T-helper 2 cell treated with Interferon-gamma antibody and Interleukin-4, amounts not matched to agents 5 μg/mL and 100 μg/mL, for 36 hours (primary cell): ENCODE data around the gene GRK2.

Source experiments
- DNase-seq: peaks from one replicate; pipeline ENCODE4 v3.0.0; 2021; ENCODE audit warnings: low spot score
- H3K27ac Mint-ChIP-seq: one replicate; pipeline ENCODE4 v1.8.0; 2021; ENCODE audit warnings: mild to moderate bottlenecking, mixed read lengths
- H3K27me3 Mint-ChIP-seq: one replicate; pipeline ENCODE4 v1.8.0; 2021; ENCODE audit warnings: low read depth, mixed read lengths
- H3K36me3 Mint-ChIP-seq: one replicate; pipeline ENCODE4 v1.8.0; 2021; ENCODE audit warnings: low read depth, mixed read lengths
- H3K4me1 Mint-ChIP-seq: one replicate; pipeline ENCODE4 v1.8.0; 2021; ENCODE audit warnings: low read depth, mixed read lengths
- H3K4me3 Mint-ChIP-seq: one replicate; pipeline ENCODE4 v1.8.0; 2022; ENCODE audit warnings: mild to moderate bottlenecking, moderate library complexity, mixed read lengths
- H3K9me3 Mint-ChIP-seq: one replicate; pipeline ENCODE4 v1.8.0; 2021; ENCODE audit warnings: mixed read lengths

GRK2 gene

GRCh38 chr11:67288198-67288451 lies 21.9 kb downstream of the GRK2 start:
- Mint-ChIP-seq H3K4me3 (peak overlapping the region; percentile 80), H3K36me3 (peaks cover 63% of the 10 kb centered on the region)

GRCh38 chr11:67288452-67289225 lies 22.4 kb downstream of the GRK2 start:
- peak; percentile 92 for DNase-seq
- H3K27ac Mint-ChIP-seq: peak overlapping the region; percentile 98
- peaks cover 63% of the 10 kb centered on the region for H3K36me3 Mint-ChIP-seq
- no peaks in the 10 kb centered on the region for H3K27me3 Mint-ChIP-seq
- no peaks in the 10 kb centered on the region for H3K9me3 Mint-ChIP-seq
- peaks cover 42% of the 10 kb centered on the region for H3K4me1 Mint-ChIP-seq
- H3K4me3 Mint-ChIP-seq: peak overlapping the region; percentile 80

More at GRCh38 chr11:67288198-67288451, 21.9 kb downstream of the GRK2 start:
- Mint-ChIP-seq H3K4me1 (peaks cover 40% of the 10 kb centered on the region), H3K27me3 (no peaks in the 10 kb centered on the region), H3K27ac (peak overlapping the region; percentile 98), H3K9me3 (no peaks in the 10 kb centered on the region)
- no peak for DNase-seq

- Mint-ChIP-seq H3K9me3 (no peaks in the 10 kb centered on the region), H3K4me3 (peak within 1 kb of the TSS; percentile 92), H3K4me1 (peaks cover 41% of the 10 kb centered on the region), H3K27ac (peak within 1 kb of the TSS; percentile 98), H3K27me3 (no peaks in the 10 kb centered on the region), H3K36me3 (peaks cover 63% of the 10 kb centered on the region)
- no peak for DNase-seq
Observed at GRCh38 chr11:67289226-67289650, 23.0 kb downstream of the GRK2 start, which contains the start of gene ANKRD13D. Gene ANKRD13D, plus strand, starts transcription at chr11:67289303. Its CDS starts 158 bp downstream, at chr11:67289461.

- no peak for DNase-seq
- Mint-ChIP-seq H3K4me3 (peak overlapping the region; percentile 92), H3K36me3 (peaks cover 64% of the 10 kb centered on the region), H3K27me3 (no peaks in the 10 kb centered on the region), H3K27ac (peak overlapping the region; percentile 90), H3K9me3 (no peaks in the 10 kb centered on the region), H3K4me1 (peaks cover 41% of the 10 kb centered on the region)
Observed at GRCh38 chr11:67289651-67290479, 23.6 kb downstream of the GRK2 start.

DNA sequence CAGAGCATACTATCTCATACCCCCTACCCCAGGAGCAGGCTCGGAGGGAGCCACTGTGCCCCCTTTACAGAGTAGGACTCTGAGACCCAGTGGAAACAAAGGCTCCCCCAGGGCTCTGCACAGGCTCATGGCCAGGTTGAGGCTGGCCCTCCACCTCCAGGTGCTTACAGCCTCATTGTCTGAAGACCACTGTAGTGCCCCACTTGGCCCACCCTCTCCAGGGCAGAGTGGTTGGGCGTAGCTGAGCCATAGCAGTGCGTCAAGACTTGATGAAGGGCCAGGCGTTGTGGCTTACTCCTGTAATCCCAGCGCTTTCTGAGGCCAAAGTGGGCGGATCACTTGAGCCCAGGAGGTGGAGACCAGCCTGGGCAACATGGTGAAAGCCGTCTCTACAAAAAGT lies 24.5 kb downstream of the GRK2 start:
- Mint-ChIP-seq H3K27ac (no peak overlapping the region), H3K36me3 (peaks cover 71% of the 10 kb centered on the region), H3K4me3 (peak overlapping the region; percentile 92), H3K4me1 (peaks cover 41% of the 10 kb centered on the region), H3K27me3 (no peaks in the 10 kb centered on the region), H3K9me3 (peaks cover 3% of the 10 kb centered on the region)
- no peak for DNase-seq

- H3K27me3 Mint-ChIP-seq: no peaks in the 10 kb centered on the region
- no peak overlapping the region for H3K27ac Mint-ChIP-seq
- H3K36me3 Mint-ChIP-seq: peaks cover 76% of the 10 kb centered on the region
- peak overlapping the region; percentile 40 for H3K4me3 Mint-ChIP-seq
- DNase-seq: no peak
- H3K4me1 Mint-ChIP-seq: peaks cover 38% of the 10 kb centered on the region
- peaks cover 12% of the 10 kb centered on the region for H3K9me3 Mint-ChIP-seq
Observed at GRCh38 chr11:67291481-67292381, 25.5 kb downstream of the GRK2 start.

DNA sequence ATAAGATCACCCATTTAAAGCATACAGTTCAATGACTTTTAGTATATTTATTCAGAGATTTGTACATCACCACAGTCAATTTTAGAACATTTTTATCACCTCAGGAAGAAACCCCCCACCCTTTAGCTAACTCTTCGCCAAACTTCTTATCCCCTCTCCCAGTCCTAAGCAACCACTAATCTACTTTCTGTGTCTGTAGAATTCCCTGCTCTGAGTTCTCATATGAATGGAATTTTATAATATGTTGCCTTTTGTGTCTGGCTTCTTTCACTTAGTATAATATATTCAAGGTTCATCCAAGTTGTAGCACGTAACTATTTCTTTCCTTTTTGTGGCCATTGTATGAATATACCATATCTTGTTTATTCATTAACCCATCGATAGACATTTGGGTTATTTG lies 26.4 kb downstream of the GRK2 start:
- no peaks in the 10 kb centered on the region for H3K27me3 Mint-ChIP-seq
- peak overlapping the region; percentile 9 for H3K27ac Mint-ChIP-seq
- peaks cover 16% of the 10 kb centered on the region for H3K9me3 Mint-ChIP-seq
- H3K4me3 Mint-ChIP-seq: peak overlapping the region; percentile 30
- peaks cover 31% of the 10 kb centered on the region for H3K4me1 Mint-ChIP-seq
- peaks cover 76% of the 10 kb centered on the region for H3K36me3 Mint-ChIP-seq
- no peak for DNase-seq

DNA sequence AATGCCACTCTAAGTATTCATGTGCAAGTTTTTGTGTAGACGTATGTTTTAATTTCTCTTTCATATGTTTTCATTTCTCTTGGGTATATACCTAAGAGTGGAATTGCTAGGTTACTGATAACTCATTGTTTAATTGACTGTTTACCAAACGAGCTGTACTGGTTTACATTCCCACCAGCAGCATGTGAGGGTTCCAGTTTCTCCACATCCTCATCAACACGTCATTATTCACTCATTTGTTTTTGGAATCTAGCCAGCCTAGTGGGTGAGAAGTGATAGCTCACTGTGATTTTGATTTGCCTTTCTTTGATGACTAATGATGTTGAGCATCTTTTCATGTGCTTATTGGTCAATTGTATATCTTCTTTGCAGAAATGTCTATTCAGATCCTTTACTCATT lies 26.8 kb downstream of the GRK2 start:
- DNase-seq: no peak
- no peaks in the 10 kb centered on the region for H3K27me3 Mint-ChIP-seq
- H3K4me1 Mint-ChIP-seq: peaks cover 27% of the 10 kb centered on the region
- H3K27ac Mint-ChIP-seq: peak overlapping the region; percentile 20
- peak overlapping the region; percentile 30 for H3K4me3 Mint-ChIP-seq
- H3K9me3 Mint-ChIP-seq: peaks cover 16% of the 10 kb centered on the region
- peaks cover 77% of the 10 kb centered on the region for H3K36me3 Mint-ChIP-seq

GRCh38 chr11:67295846-67296245 lies 29.6 kb downstream of the GRK2 start:
- Mint-ChIP-seq H3K27ac (no peak overlapping the region), H3K4me1 (peaks cover 25% of the 10 kb centered on the region), H3K36me3 (peaks cover 81% of the 10 kb centered on the region), H3K4me3 (no peak overlapping the region), H3K9me3 (peaks cover 16% of the 10 kb centered on the region), H3K27me3 (no peaks in the 10 kb centered on the region)
- no peak for DNase-seq

- no peak for DNase-seq
- Mint-ChIP-seq H3K36me3 (peaks cover 65% of the 10 kb centered on the region), H3K4me3 (no peak overlapping the region), H3K27ac (no peak overlapping the region), H3K27me3 (no peaks in the 10 kb centered on the region), H3K9me3 (peaks cover 16% of the 10 kb centered on the region), H3K4me1 (peaks cover 12% of the 10 kb centered on the region)
Observed at GRCh38 chr11:67298786-67299185, 32.5 kb downstream of the GRK2 start.

DNA sequence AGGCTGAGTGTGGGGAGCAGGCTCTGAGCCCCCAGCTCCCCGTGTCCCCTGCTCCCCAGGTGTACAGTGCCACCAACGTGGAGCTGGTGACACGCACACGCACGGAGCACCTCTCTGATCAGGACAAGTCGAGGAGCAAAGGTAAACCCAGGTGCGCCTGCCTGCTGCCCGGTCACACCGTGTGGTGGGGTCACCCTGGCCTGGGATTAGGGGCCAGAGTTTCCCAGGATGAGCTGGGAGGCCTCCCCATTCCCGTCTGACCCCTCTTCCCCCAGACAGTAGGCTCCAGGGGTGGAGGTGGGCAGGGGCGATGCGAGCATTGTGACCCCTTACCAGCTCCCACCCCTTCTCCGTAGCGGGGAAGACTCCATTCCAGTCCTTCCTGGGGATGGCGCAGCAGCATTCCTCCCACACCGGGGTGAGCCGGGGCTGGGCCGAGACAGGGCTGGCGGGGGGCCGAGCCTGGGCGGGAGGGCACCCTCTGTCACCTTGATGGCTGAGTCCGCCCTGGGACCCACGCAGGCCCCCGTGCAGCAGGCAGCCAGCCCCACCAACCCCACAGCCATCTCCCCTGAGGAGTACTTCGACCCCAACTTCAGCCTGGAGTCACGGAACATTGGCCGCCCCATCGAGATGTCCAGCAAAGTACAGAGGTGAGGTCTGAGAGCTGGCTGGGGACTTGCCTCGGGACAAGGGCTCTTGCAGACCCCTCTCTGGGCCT lies 33.4 kb downstream of the GRK2 start:
- Mint-ChIP-seq H3K27me3 (no peaks in the 10 kb centered on the region), H3K27ac (no peak overlapping the region), H3K36me3 (peaks cover 57% of the 10 kb centered on the region), H3K4me1 (peaks cover 10% of the 10 kb centered on the region), H3K4me3 (no peak overlapping the region), H3K9me3 (peaks cover 16% of the 10 kb centered on the region)
- DNase-seq: no peak

DNA sequence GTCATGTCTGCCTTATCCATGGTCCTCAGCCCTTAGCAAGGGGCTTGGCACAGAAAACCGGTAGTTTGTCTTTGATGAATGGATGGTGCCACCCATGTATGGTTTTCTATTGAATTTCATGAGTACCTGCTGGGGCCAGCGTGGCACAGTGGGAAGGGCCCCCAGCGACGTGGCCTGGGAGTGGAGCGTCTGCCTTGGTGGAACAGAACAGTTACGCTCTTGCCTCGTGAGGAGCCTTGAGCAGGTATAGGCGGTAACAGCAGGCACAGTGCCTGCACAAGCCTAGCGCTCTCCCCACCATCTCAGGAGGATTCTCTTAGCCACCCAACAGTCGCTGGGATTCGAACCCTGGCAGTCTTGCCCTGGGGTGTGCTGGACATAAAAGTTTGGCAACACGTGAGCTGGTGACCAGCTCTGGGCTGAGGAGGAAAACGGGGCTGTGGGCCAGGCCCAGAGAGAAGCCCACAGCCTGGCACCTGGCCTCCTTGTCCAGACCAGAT lies 34.0 kb downstream of the GRK2 start:
- no peak for DNase-seq
- Mint-ChIP-seq H3K9me3 (peaks cover 16% of the 10 kb centered on the region), H3K36me3 (peaks cover 50% of the 10 kb centered on the region), H3K27me3 (no peaks in the 10 kb centered on the region), H3K4me1 (peaks cover 11% of the 10 kb centered on the region), H3K27ac (no peak overlapping the region), H3K4me3 (no peak overlapping the region)

- Mint-ChIP-seq H3K9me3 (peaks cover 13% of the 10 kb centered on the region), H3K36me3 (peaks cover 44% of the 10 kb centered on the region), H3K4me1 (peaks cover 11% of the 10 kb centered on the region), H3K4me3 (no peak overlapping the region), H3K27me3 (no peaks in the 10 kb centered on the region), H3K27ac (no peak overlapping the region)
- no peak for DNase-seq
Observed at GRCh38 chr11:67300756-67301312, 34.6 kb downstream of the GRK2 start.
